Endodermal cell (in vitro differentiated cells): ENCODE results near the gene EIF4A2. TPM values are rescaled to one million over a fixed set of nuclear protein-coding genes. Genes with fewer than 3 reads are reported as not detected.

Experiments
- DNase-seq: peaks from one replicate; pipeline ENCODE4 v3.0.0-alpha.2; 2017
- H3K27ac ChIP-seq: 2 replicates; pipeline ENCODE4 v1.5.1; 2013; ENCODE audit warnings: mild to moderate bottlenecking, low read depth, low read length, moderate library complexity
- H3K27me3 ChIP-seq: 2 replicates; pipeline ENCODE4 v1.6.1; 2013; ENCODE audit warnings: mild to moderate bottlenecking, low read length, moderate library complexity; ENCODE audit not compliant: insufficient read depth, control insufficient read depth, poor library complexity, severe bottlenecking
- H3K36me3 ChIP-seq: 2 replicates; pipeline ENCODE4 v1.7.0; 2013; ENCODE audit warnings: mild to moderate bottlenecking, low read length, moderate library complexity; ENCODE audit not compliant: control insufficient read depth, insufficient read depth
- H3K4me1 ChIP-seq: one replicate; pipeline ENCODE4 v1.7.0; 2013; ENCODE audit warnings: low read length; ENCODE audit not compliant: control insufficient read depth, insufficient read depth
- H3K4me3 ChIP-seq: 2 replicates; pipeline ENCODE4 v1.5.1; 2013; ENCODE audit warnings: mild to moderate bottlenecking, low read length, moderate library complexity
- H3K9ac ChIP-seq: 2 replicates; pipeline ENCODE4 v1.6.1; 2013; ENCODE audit warnings: mild to moderate bottlenecking, low read length, moderate library complexity; ENCODE audit not compliant: poor library complexity, severe bottlenecking; ENCODE audit errors: extremely low read depth
- H3K9me3 ChIP-seq: 2 replicates; pipeline ENCODE4 v1.6.1; 2013; ENCODE audit warnings: mild to moderate bottlenecking, low read length, moderate library complexity; ENCODE audit not compliant: control insufficient read depth
- H3K27ac Mint-ChIP-seq: 2 replicates; pipeline ENCODE4 v1.8.0; 2020; ENCODE audit warnings: mixed read lengths
- H3K27me3 Mint-ChIP-seq: 2 replicates; pipeline ENCODE4 v1.8.0; 2021; ENCODE audit warnings: mild to moderate bottlenecking, mixed read lengths; ENCODE audit not compliant: insufficient read depth
- H3K36me3 Mint-ChIP-seq: 2 replicates; pipeline ENCODE4 v1.8.0; 2020; ENCODE audit warnings: low read depth, mixed read lengths
- H3K4me1 Mint-ChIP-seq: 2 replicates; pipeline ENCODE4 v1.8.0; 2020; ENCODE audit warnings: mixed read lengths
- H3K4me3 Mint-ChIP-seq: 2 replicates; pipeline ENCODE4 v1.8.0; 2020; ENCODE audit warnings: mild to moderate bottlenecking, moderate library complexity, mixed read lengths
- H3K9me3 Mint-ChIP-seq: 2 replicates; pipeline ENCODE4 v1.8.0; 2020; ENCODE audit warnings: mild to moderate bottlenecking, mixed read lengths
- WGBS, 2 experiments: methylation state at CpG; one replicate each; pipeline versions ENCODE4 v1.1.5 to v1.1.7; 2013; ENCODE audit warnings: missing lambda C conversion rate in 2 of 2, mixed read lengths in 1 of 2; ENCODE audit not compliant: insufficient coverage in 1 of 2, insufficient read length in 1 of 2; 5-methylcytosine and 5-hydroxymethylcytosine counted together
- total RNA-seq, 2 donors: library from RNA; stranded (reverse); fragmentation: NEBNext Ultra II Directional in 1 of 2; extraction: Animal tissue kit (Norgen Biotek cat#: 25700) in 1 of 2; gene quantifications; 2 replicates in 1 of 2; 3 replicates in 1 of 2; pipeline ENCODE4 v1.2.1, GENCODE V29; 2021
- TF ChIP-seq, protein P1 (sequence below): fragments of 200-600 bp; sonication (generic); conservative IDR thresholded peaks from 2 replicates; pipeline ENCODE4 v1.5.0; 2021; ENCODE audit warnings: antibody characterized with exemption, mild to moderate bottlenecking

EIF4A2 gene
- total RNA-seq, 2 donors from 2014 or later, result 329 TPM

DNA sequence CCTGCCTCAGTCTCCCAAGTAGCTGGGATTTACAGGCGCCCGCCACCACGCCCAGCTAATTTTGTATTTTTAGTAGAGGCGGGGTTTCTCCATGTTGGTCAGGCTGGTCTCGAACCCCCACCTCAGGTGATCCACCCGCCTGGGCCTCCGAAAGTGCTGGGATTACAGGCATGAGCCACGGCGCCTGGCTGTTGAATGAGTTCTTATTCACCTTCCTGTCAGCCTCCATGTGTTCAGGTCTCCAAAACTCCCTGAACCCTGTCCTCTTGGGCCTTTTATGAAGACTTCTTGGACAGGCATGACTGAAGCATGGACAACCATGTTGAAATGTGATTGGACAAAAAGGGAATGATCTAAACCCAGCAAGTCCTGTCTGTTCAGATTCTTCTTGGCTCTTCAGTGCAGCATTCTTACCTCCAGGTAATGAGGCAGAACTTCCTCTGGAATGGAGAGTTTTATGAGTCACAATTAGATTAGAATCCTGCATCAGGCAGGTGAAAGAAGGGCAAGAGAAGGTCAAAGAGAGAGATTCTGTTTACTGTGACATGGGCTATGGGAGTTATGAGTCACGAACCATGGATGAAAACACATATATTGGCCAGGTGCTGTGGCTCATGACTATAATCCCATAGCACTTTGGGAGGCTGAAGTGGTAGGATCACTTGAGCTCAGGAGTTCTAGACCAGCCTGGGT is 23.1 kb upstream of the EIF4A2 start:
- Histone ChIP-seq H3K9ac (no peak overlapping the region), H3K36me3 (no peaks in the 10 kb centered on the region), H3K27ac (no peak overlapping the region), H3K27me3 (peaks cover 47% of the 10 kb centered on the region), H3K4me1 (no peaks in the 10 kb centered on the region), H3K4me3 (no peak overlapping the region), H3K9me3 (no peaks in the 10 kb centered on the region)
- Mint-ChIP-seq H3K27ac (no peak overlapping the region), H3K4me1 (peaks cover 11% of the 10 kb centered on the region), H3K4me3 (no peak overlapping the region), H3K27me3 (peaks cover 88% of the 10 kb centered on the region), H3K9me3 (peaks cover 2% of the 10 kb centered on the region), H3K36me3 (no peaks in the 10 kb centered on the region)
- WGBS, 2 experiments, result 92 to 97% methylated on average over 10 of the region's 10 CpGs
- TF ChIP-seq, protein P1, sequence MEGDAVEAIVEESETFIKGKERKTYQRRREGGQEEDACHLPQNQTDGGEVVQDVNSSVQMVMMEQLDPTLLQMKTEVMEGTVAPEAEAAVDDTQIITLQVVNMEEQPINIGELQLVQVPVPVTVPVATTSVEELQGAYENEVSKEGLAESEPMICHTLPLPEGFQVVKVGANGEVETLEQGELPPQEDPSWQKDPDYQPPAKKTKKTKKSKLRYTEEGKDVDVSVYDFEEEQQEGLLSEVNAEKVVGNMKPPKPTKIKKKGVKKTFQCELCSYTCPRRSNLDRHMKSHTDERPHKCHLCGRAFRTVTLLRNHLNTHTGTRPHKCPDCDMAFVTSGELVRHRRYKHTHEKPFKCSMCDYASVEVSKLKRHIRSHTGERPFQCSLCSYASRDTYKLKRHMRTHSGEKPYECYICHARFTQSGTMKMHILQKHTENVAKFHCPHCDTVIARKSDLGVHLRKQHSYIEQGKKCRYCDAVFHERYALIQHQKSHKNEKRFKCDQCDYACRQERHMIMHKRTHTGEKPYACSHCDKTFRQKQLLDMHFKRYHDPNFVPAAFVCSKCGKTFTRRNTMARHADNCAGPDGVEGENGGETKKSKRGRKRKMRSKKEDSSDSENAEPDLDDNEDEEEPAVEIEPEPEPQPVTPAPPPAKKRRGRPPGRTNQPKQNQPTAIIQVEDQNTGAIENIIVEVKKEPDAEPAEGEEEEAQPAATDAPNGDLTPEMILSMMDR, result no peak
- DNase-seq, result no peak

DNA sequence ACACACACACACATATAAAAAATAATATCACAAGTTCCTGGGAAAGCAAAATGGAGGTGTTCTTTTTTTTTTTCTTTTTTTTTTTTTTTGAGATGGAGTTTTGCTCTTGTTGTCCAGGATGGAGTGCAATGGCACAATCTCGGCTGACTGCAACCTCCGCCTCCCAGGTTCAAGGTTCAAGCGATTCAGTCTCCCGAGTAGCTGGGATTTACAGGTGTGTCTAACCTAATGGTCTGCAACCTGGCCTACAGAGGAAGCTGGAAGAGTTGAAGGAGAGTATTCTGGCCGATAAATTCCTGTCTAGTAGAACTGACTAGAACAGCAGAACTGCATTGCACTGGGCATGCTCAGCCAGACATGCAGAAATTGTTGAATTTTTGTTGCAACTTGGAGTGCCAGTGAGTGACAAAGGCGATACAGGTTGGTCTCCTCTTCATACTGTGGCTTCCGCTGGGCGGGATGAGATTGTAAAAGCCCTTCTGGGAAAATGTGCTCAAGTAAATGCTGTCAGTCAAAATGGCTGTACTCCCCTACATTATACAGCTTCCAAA is 22.4 kb upstream of the EIF4A2 start:
- peaks cover 11% of the 10 kb centered on the region for H3K4me1 Mint-ChIP-seq
- Histone ChIP-seq H3K4me3 (no peak overlapping the region), H3K4me1 (no peaks in the 10 kb centered on the region), H3K9ac (no peak overlapping the region), H3K36me3 (no peaks in the 10 kb centered on the region), H3K27me3 (peaks cover 41% of the 10 kb centered on the region), H3K9me3 (no peaks in the 10 kb centered on the region), H3K27ac (no peak overlapping the region)
- H3K9me3 Mint-ChIP-seq, result peaks cover 4% of the 10 kb centered on the region
- no peaks in the 10 kb centered on the region for H3K36me3 Mint-ChIP-seq
- WGBS, 2 experiments, result 86 to 92% methylated on average over 4 to 8 of the region's 8 CpGs
- H3K27me3 Mint-ChIP-seq, result peaks cover 88% of the 10 kb centered on the region
- TF ChIP-seq, protein P1, result no peak
- H3K4me3 Mint-ChIP-seq, result no peak overlapping the region
- DNase-seq, result no peak
- H3K27ac Mint-ChIP-seq, result no peak overlapping the region

DNA sequence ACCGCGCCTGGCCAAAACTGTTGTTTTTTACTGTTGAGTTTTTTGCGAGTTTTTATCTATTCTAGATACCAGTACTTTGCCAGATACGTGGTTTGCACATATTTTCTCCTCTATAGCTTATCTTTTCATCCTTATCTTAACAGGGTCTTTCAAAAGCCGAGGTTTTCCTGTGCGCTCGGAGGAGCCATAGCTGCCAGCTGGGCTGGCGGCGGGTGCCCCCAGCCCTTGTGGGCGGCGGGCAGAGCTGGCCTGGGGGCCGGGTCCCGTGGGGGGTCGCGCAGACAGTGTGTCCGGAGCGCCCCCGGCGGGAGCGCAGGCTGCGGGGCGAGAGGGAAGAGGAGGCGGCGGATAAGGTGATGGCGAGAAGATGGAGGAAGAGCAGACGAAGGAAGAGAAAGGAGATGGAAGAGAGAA is 11.1 kb upstream of the EIF4A2 start:
- DNase-seq, result peak; percentile 66
- no peak overlapping the region for H3K9ac ChIP-seq
- no peak overlapping the region for H3K4me3 ChIP-seq
- no peaks in the 10 kb centered on the region for H3K36me3 Mint-ChIP-seq
- no peaks in the 10 kb centered on the region for H3K4me1 ChIP-seq
- no peak overlapping the region for H3K27ac ChIP-seq
- H3K4me3 Mint-ChIP-seq, result peak overlapping the region; percentile 47
- H3K36me3 ChIP-seq, result no peaks in the 10 kb centered on the region
- H3K9me3 ChIP-seq, result no peaks in the 10 kb centered on the region
- no peaks in the 10 kb centered on the region for H3K9me3 Mint-ChIP-seq
- TF ChIP-seq, protein P1, result no peak
- 91 to 94% methylated on average over 13 to 26 of the region's 26 CpGs for WGBS, 2 experiments
- H3K27me3 Mint-ChIP-seq, result peaks cover 79% of the 10 kb centered on the region
- H3K27me3 ChIP-seq, result no peaks in the 10 kb centered on the region
- H3K4me1 Mint-ChIP-seq, result peaks cover 9% of the 10 kb centered on the region
- H3K27ac Mint-ChIP-seq, result no peak overlapping the region
